Keratinocyte (primary cell): Measurements from ENCODE around the gene MKRN2. TPM values are rescaled to one million over a fixed set of nuclear protein-coding genes. Genes with fewer than 3 reads are reported as not detected.

Experiments used
- DNase-seq: peaks from one replicate; pipeline ENCODE4 v3.0.0-alpha.2; 2011; ENCODE audit warnings: low read depth, missing footprints, low spot score
- FAIRE-seq: peaks from 2 replicates; lab custom pipeline; 2011; peaks lifted over from hg19 to GRCh38; lab: Jason Lieb, UNC
- H2AFZ ChIP-seq: 2 replicates; pipeline ENCODE4 v1.6.0; 2012; ENCODE audit warnings: low read length, control low read depth, inconsistent platforms; ENCODE audit not compliant: control insufficient read depth
- H3K27ac ChIP-seq: 2 replicates; pipeline ENCODE4 v1.5.1; 2011; ENCODE audit warnings: low read length; ENCODE audit not compliant: control insufficient read depth, insufficient read depth
- H3K27me3 ChIP-seq: 3 replicates; pipeline ENCODE4 v1.6.0; 2011; ENCODE audit warnings: low read length; ENCODE audit not compliant: control insufficient read depth, insufficient read depth; ENCODE audit errors: extremely low read depth
- H3K36me3 ChIP-seq, 2 experiments: 2 replicates in 1 of 2; 3 replicates in 1 of 2; pipeline ENCODE4 v1.5.1; 2011; ENCODE audit warnings: low read length in 2 of 2, mild to moderate bottlenecking in 1 of 2; ENCODE audit not compliant: control insufficient read depth in 2 of 2, insufficient read depth in 2 of 2; ENCODE audit errors: extremely low read depth in 1 of 2
- H3K4me1 ChIP-seq: 3 replicates; pipeline ENCODE4 v1.5.1; 2011; ENCODE audit warnings: low read length; ENCODE audit not compliant: control insufficient read depth, insufficient read depth; ENCODE audit errors: extremely low read depth
- H3K4me2 ChIP-seq: 3 replicates; pipeline ENCODE4 v1.6.0; 2011; ENCODE audit warnings: low read depth, low read length; ENCODE audit not compliant: control insufficient read depth, insufficient read depth; ENCODE audit errors: extremely low read depth
- H3K4me3 ChIP-seq, 3 experiments: fragments of 200-600 bp in 1 of 3; sonication (generic) in 1 of 3; 2 replicates in 2 of 3; 3 replicates in 1 of 3; pipeline ENCODE4 v1.5.1; 2011 to 2016; ENCODE audit warnings: low read length in 3 of 3, mild to moderate bottlenecking in 3 of 3, control low read depth in 2 of 3, inconsistent platforms in 1 of 3, low read depth in 1 of 3, mixed read lengths in 1 of 3, mixed run types in 1 of 3, moderate library complexity in 1 of 3; ENCODE audit not compliant: control insufficient read depth in 2 of 3, insufficient read depth in 2 of 3; ENCODE audit errors: extremely low read depth in 1 of 3
- H3K79me2 ChIP-seq: 2 replicates; pipeline ENCODE4 v1.6.0; 2012; ENCODE audit warnings: low read length; ENCODE audit not compliant: control insufficient read depth, insufficient read depth
- H3K9ac ChIP-seq: 3 replicates; pipeline ENCODE4 v1.6.0; 2011; ENCODE audit warnings: low read length; ENCODE audit not compliant: control insufficient read depth, insufficient read depth; ENCODE audit errors: extremely low read depth
- H3K9me1 ChIP-seq: 3 replicates; pipeline ENCODE4 v1.6.0; 2011; ENCODE audit warnings: low read length; ENCODE audit not compliant: control insufficient read depth, insufficient read depth; ENCODE audit errors: extremely low read depth
- H3K9me3 ChIP-seq: 2 replicates; pipeline ENCODE4 v1.5.1; 2012; ENCODE audit warnings: low read depth, low read length; ENCODE audit not compliant: control insufficient read depth
- H4K20me1 ChIP-seq: 3 replicates; pipeline ENCODE4 v1.6.0; 2011; ENCODE audit warnings: low read length; ENCODE audit not compliant: control insufficient read depth, insufficient read depth; ENCODE audit errors: extremely low read depth
- EZH2 ChIP-seq: IDR thresholded peaks from one replicate; pipeline ENCODE4 v1.6.1; 2012; ENCODE audit warnings: inconsistent platforms, mild to moderate bottlenecking, low read length, moderate library complexity
- dilution Hi-C: fragments of 300-500 bp; cut with MboI; formaldehyde crosslinking; loops from one replicate; pipeline ENCODE4 v1.7.0; 2020; ENCODE audit warnings: low sequenced_read_pairs; ENCODE audit not compliant: extremely low pct_ligation_motif_present
- polyA plus RNA-seq, 5 experiments: library from polyadenylated mRNA; depleted of rRNA in 3 of 5; stranded (reverse) in 3 of 5; stranded (forward) in 1 of 5; unstranded in 1 of 5; fragments of >200 nt; gene quantifications; 1 replicate in 1 of 5; 2 replicates in 3 of 5; 3 replicates in 1 of 5; pipeline versions ENCODE4 v1.2.1 to v1.2.3, GENCODE V29; 2011 to 2012; ENCODE audit warnings: missing spikeins in 2 of 5, low read depth in 1 of 5, low replicate concordance in 1 of 5
- TF ChIP-seq, protein P1 (sequence below), 3 experiments: IDR thresholded peaks in 1 of 3; conservative IDR thresholded peaks in 1 of 3; optimal IDR thresholded peaks in 1 of 3; 2 replicates in 2 of 3; 3 replicates in 1 of 3; pipeline versions ENCODE3 to v1.5.1; 2011; ENCODE audit warnings: low read length in 3 of 3, mild to moderate bottlenecking in 3 of 3, moderate library complexity in 2 of 3, control low read depth in 1 of 3, inconsistent platforms in 1 of 3; ENCODE audit not compliant: insufficient read depth in 2 of 3; ENCODE audit errors: extremely low read depth in 1 of 3

Gene MKRN2
- polyA plus RNA-seq, 1 donor (not counting 4 experiments of a cell fraction or from before 2014, with no cell fraction given), result 31.8 TPM

DNA sequence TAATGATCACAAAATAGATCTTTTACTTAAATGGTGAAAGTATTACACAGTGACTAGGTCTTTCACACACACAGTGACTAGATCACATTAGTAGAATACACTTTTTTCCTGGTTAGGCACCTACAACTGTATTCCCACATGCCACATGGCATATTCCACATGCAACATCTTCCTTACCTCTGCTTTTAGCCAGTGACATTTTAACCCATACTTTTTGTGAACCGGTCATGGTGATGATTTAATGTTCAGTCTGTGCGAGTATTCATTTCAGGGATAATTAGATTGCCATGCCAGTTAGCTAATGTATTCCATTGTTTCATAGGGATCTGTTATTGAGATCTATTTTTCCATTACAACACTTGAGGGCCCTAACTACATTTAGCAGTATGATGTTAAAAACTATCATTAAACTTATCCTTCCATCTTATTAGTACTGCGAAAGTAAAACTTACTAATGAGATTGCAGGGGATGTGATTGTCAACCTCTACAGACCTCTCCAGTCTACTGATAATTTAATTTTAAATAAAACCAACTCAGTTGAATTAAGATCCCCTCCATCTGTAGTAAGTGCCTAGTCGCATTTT lies 44.3 kb upstream of the MKRN2 start:
- Histone ChIP-seq H3K9me3 (no peaks in the 10 kb centered on the region), H3K27me3 (no peaks in the 10 kb centered on the region), H3K4me2 (no peak overlapping the region), H3K4me3 (no peak overlapping the region), H2AFZ (no peak overlapping the region), H3K9ac (no peak overlapping the region), H4K20me1 (peaks cover 2% of the 10 kb centered on the region), H3K4me1 (peaks cover 15% of the 10 kb centered on the region), H3K36me3 (peaks cover 2 to 9% of the 10 kb centered on the region in 2 experiments), H3K9me1 (peaks cover 6% of the 10 kb centered on the region), H3K27ac (no peak overlapping the region), H3K79me2 (no peaks in the 10 kb centered on the region)
- no peak for DNase-seq
- dilution Hi-C loops, result no loop called here
- TF ChIP-seq, protein P1, sequence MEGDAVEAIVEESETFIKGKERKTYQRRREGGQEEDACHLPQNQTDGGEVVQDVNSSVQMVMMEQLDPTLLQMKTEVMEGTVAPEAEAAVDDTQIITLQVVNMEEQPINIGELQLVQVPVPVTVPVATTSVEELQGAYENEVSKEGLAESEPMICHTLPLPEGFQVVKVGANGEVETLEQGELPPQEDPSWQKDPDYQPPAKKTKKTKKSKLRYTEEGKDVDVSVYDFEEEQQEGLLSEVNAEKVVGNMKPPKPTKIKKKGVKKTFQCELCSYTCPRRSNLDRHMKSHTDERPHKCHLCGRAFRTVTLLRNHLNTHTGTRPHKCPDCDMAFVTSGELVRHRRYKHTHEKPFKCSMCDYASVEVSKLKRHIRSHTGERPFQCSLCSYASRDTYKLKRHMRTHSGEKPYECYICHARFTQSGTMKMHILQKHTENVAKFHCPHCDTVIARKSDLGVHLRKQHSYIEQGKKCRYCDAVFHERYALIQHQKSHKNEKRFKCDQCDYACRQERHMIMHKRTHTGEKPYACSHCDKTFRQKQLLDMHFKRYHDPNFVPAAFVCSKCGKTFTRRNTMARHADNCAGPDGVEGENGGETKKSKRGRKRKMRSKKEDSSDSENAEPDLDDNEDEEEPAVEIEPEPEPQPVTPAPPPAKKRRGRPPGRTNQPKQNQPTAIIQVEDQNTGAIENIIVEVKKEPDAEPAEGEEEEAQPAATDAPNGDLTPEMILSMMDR (optimal IDR thresholded peaks at IDR 0.05 in 1 of 3, IDR thresholded peaks at IDR 0.05 in 1 of 3, conservative IDR thresholded peaks at IDR 0.05 in 1 of 3; ENCODE audit: extremely low read depth in 1 of 3, insufficient read depth in 2 of 3, low read length in 3 of 3), result no peak
- no peak for FAIRE-seq

DNA sequence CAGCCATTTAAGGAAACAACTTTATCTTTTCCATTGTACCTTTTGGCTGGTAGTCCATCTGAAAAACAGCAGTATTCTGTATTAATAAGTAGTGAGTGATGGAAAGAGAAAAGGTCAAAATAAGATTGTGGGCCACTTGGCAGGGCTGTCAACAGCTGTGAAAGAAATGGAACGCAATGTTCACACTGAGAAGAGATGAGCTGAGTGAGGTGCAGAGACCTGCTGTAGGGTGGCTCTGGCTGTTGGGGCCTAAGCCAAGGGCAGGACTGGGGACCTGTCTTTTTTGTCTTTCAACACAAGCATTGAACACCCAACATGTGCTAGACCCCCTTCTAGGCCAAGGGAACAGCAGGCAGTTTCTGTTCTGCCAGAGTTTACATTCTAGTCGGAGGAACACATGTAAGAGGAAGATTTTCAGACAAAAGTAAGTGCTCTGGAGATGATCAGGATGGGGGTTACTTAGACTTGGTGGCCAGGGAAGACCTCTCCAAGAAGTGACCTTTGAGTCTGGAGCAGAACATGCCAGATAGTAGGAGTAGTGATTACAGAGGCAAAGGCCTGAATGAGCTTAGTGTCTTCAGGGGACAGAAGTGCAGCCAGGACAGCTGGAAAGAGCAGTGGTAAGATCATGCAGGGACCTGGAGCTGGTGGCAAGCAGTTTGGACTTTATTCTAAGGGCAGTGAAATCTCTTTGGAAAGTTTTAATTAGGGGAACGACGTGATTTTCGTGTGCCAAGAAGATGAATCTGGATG lies 43.0 kb upstream of the MKRN2 start:
- no peaks in the 10 kb centered on the region for H4K20me1 ChIP-seq
- no peak overlapping the region for H3K4me3 ChIP-seq
- H3K36me3 ChIP-seq, result peaks cover 2 to 9% of the 10 kb centered on the region in 2 experiments
- no peak overlapping the region for H3K4me2 ChIP-seq
- no peaks in the 10 kb centered on the region for H3K27me3 ChIP-seq
- H3K9me1 ChIP-seq, result peaks cover 4% of the 10 kb centered on the region
- H3K27ac ChIP-seq, result no peak overlapping the region
- TF ChIP-seq EZH2, result no peak
- TF ChIP-seq, protein P1 (optimal IDR thresholded peaks at IDR 0.05 in 1 of 3, IDR thresholded peaks at IDR 0.05 in 1 of 3, conservative IDR thresholded peaks at IDR 0.05 in 1 of 3; ENCODE audit: extremely low read depth in 1 of 3, insufficient read depth in 2 of 3, low read length in 3 of 3), result no peak
- H3K79me2 ChIP-seq, result no peaks in the 10 kb centered on the region
- peaks cover 2% of the 10 kb centered on the region for H3K4me1 ChIP-seq
- H3K9me3 ChIP-seq, result no peaks in the 10 kb centered on the region
- no peak for DNase-seq
- FAIRE-seq, result no peak
- H2AFZ ChIP-seq, result no peak overlapping the region
- dilution Hi-C loops, result no loop called here
- H3K9ac ChIP-seq, result no peak overlapping the region
